DOHH2 (cell line): ENCODE results near the gene NSDHL.

ENCODE experiments used
- CTCF ChIP-seq: fragments of 200-600 bp; sonication (generic); IDR thresholded peaks from one replicate; pipeline ENCODE4 v1.5.1; 2014; ENCODE audit warnings: antibody characterized with exemption, mild to moderate bottlenecking, low read depth, low read length; ENCODE audit not compliant: poor library complexity, severe bottlenecking
- EZH2phosphoT487 ChIP-seq: fragments of 200-600 bp; sonication (generic); IDR thresholded peaks from 2 replicates; pipeline ENCODE4 v1.6.1; 2017; ENCODE audit warnings: borderline replicate concordance, mild to moderate bottlenecking, antibody characterized with exemption, low read length, moderate library complexity, mixed read lengths

GRCh38 chrX:152904151-152905080, 73.6 kb downstream of the NSDHL start:
- TF ChIP-seq CTCF (peak; percentile 69), EZH2phosphoT487 (no peak)
